Loucy (cell line): ENCODE data around the gene PROC.

ENCODE experiments used
- H2AFZ ChIP-seq: fragments of 200-600 bp; sonication (generic); 2 replicates; pipeline ENCODE4 v1.6.0; 2016; ENCODE audit warnings: antibody characterized with exemption, mild to moderate bottlenecking, low read length, moderate library complexity
- H3F3A ChIP-seq: fragments of 200-600 bp; 2 replicates; pipeline ENCODE4 v1.6.0; 2016; ENCODE audit warnings: antibody characterized with exemption, low read depth, mild to moderate bottlenecking
- H3K27me3 ChIP-seq: fragments of 200-600 bp; sonication (generic); 2 replicates; pipeline ENCODE4 v1.6.1; 2014; ENCODE audit warnings: low read length, mild to moderate bottlenecking; ENCODE audit not compliant: insufficient read depth, poor library complexity, severe bottlenecking
- H3K36me3 ChIP-seq: fragments of 200-600 bp; sonication (generic); 2 replicates; pipeline ENCODE4 v1.6.1; 2016; ENCODE audit warnings: low read length; ENCODE audit not compliant: insufficient read depth
- H3K4me1 ChIP-seq: fragments of 200-600 bp; sonication (generic); 2 replicates; pipeline ENCODE4 v1.5.1; 2014; ENCODE audit warnings: low read length, mild to moderate bottlenecking; ENCODE audit not compliant: insufficient read depth, poor library complexity, severe bottlenecking
- H3K4me2 ChIP-seq: fragments of 200-600 bp; sonication (generic); 2 replicates; pipeline ENCODE4 v1.6.0; 2014; ENCODE audit warnings: antibody characterized with exemption, low read length, low read depth, mild to moderate bottlenecking; ENCODE audit not compliant: poor library complexity, severe bottlenecking
- H3K4me3 ChIP-seq: fragments of 200-600 bp; sonication (generic); 2 replicates; pipeline ENCODE4 v1.5.1; 2014; ENCODE audit warnings: low read length, mild to moderate bottlenecking, mixed read lengths; ENCODE audit not compliant: poor library complexity, severe bottlenecking
- H3K79me2 ChIP-seq: fragments of 200-600 bp; sonication (generic); 2 replicates; pipeline ENCODE4 v1.6.1; 2014; ENCODE audit warnings: low read length; ENCODE audit not compliant: insufficient read depth
- H3K9ac ChIP-seq: fragments of 200-600 bp; sonication (generic); 2 replicates; pipeline ENCODE4 v1.6.0; 2014; ENCODE audit warnings: mild to moderate bottlenecking, low read depth, low read length, moderate library complexity; ENCODE audit not compliant: poor library complexity, severe bottlenecking
- H3K9me2 ChIP-seq: fragments of 200-600 bp; sonication (generic); replicated peaks from 2 replicates; pipeline ENCODE4 v1.6.1; 2016; ENCODE audit warnings: low read depth, low read length, mixed read lengths
- H3K9me3 ChIP-seq: fragments of 200-600 bp; sonication (generic); 2 replicates; pipeline ENCODE4 v1.6.1; 2014; ENCODE audit warnings: mild to moderate bottlenecking, antibody characterized with exemption, low read length, low read depth; ENCODE audit not compliant: insufficient read depth
- H4K20me1 ChIP-seq: fragments of 200-600 bp; sonication (generic); 2 replicates; pipeline ENCODE4 v1.6.0; 2014; ENCODE audit warnings: antibody characterized with exemption, low read length, mild to moderate bottlenecking; ENCODE audit not compliant: insufficient read depth, poor library complexity, severe bottlenecking
- CTCF ChIP-seq: fragments of 200-600 bp; sonication (generic); conservative IDR thresholded peaks from 2 replicates; pipeline ENCODE4 v1.5.1; 2014; ENCODE audit warnings: mild to moderate bottlenecking, antibody characterized with exemption, low read length
- EZH2phosphoT487 ChIP-seq: fragments of 200-600 bp; IDR thresholded peaks from 2 replicates; pipeline ENCODE4 v1.6.1; 2018; ENCODE audit warnings: antibody characterized with exemption, mild to moderate bottlenecking, moderate library complexity, borderline replicate concordance

The PROC gene

GRCh38 chr2:127472268-127472667 is 54.0 kb downstream of the PROC start:
- Histone ChIP-seq H2AFZ (no peak overlapping the region), H3K79me2 (no peaks in the 10 kb centered on the region)
- TF ChIP-seq CTCF: no peak
- TF ChIP-seq EZH2phosphoT487: no peak

GRCh38 chr2:127475788-127476187 is 57.6 kb downstream of the PROC start:
- H3K9me2 ChIP-seq: no peaks in the 10 kb centered on the region
- no peaks in the 10 kb centered on the region for H3K4me1 ChIP-seq
- H3K4me3 ChIP-seq: no peak overlapping the region
- H3K27me3 ChIP-seq: no peaks in the 10 kb centered on the region
- no peak overlapping the region for H2AFZ ChIP-seq
- TF ChIP-seq CTCF (no peak), EZH2phosphoT487 (no peak)
- no peaks in the 10 kb centered on the region; the same call in 1 of the 2 replicates for H3F3A ChIP-seq
- peaks cover 9% of the 10 kb centered on the region; the same call in 1 of the 2 replicates for H3K36me3 ChIP-seq
- H3K9me3 ChIP-seq: no peaks in the 10 kb centered on the region
- H4K20me1 ChIP-seq: no peaks in the 10 kb centered on the region
- H3K9ac ChIP-seq: no peak overlapping the region
- H3K79me2 ChIP-seq: no peaks in the 10 kb centered on the region
- no peak overlapping the region for H3K4me2 ChIP-seq

More at GRCh38 chr2:127472268-127472667, 54.0 kb downstream of the PROC start:
- Histone ChIP-seq H4K20me1 (no peaks in the 10 kb centered on the region), H3K36me3 (peaks cover 8% of the 10 kb centered on the region; the same call in 1 of the 2 replicates), H3K9me3 (no peaks in the 10 kb centered on the region), H3K4me2 (no peak overlapping the region), H3K9ac (no peak overlapping the region), H3K27me3 (no peaks in the 10 kb centered on the region), H3K9me2 (no peaks in the 10 kb centered on the region), H3K4me1 (no peaks in the 10 kb centered on the region), H3K4me3 (no peak overlapping the region), H3F3A (no peaks in the 10 kb centered on the region)
